Astrocyte (in vitro differentiated cells and primary cell): ENCODE measurements around the gene ZNF488. TPM values are rescaled to one million over a fixed set of nuclear protein-coding genes. Genes with fewer than 3 reads are reported as not detected.

ENCODE experiments used
- DNase-seq: peaks from one replicate; pipeline ENCODE4 v3.0.0-alpha.2; 2010; ENCODE audit warnings: low read depth
- FAIRE-seq: peaks from 2 replicates; lab custom pipeline; 2011; peaks lifted over from hg19 to GRCh38; lab: Jason Lieb, UNC
- H2AFZ ChIP-seq: 2 replicates; pipeline ENCODE4 v1.6.0; 2012; ENCODE audit warnings: low read depth, low read length, inconsistent platforms
- H3K27ac ChIP-seq: 2 replicates; pipeline ENCODE4 v1.5.1; 2011; ENCODE audit warnings: low read depth, low read length, inconsistent platforms
- H3K27me3 ChIP-seq: 2 replicates; pipeline ENCODE4 v1.6.0; 2011; ENCODE audit warnings: low read length, inconsistent platforms; ENCODE audit not compliant: insufficient read depth
- H3K36me3 ChIP-seq: 2 replicates; pipeline ENCODE4 v1.5.1; 2011; ENCODE audit warnings: low read length, inconsistent platforms; ENCODE audit not compliant: insufficient read depth
- H3K4me1 ChIP-seq: 2 replicates; pipeline ENCODE4 v1.5.1; 2011; ENCODE audit warnings: low read length, inconsistent platforms; ENCODE audit not compliant: insufficient read depth
- H3K4me2 ChIP-seq: 2 replicates; pipeline ENCODE4 v1.6.0; 2012; ENCODE audit warnings: low read length, inconsistent platforms
- H3K4me3 ChIP-seq: 2 replicates; pipeline ENCODE4 v1.5.1; 2011; ENCODE audit warnings: low read depth, mild to moderate bottlenecking, low read length, inconsistent platforms; ENCODE audit not compliant: insufficient read depth
- H3K79me2 ChIP-seq: 2 replicates; pipeline ENCODE4 v1.6.0; 2012; ENCODE audit warnings: mild to moderate bottlenecking, low read length, inconsistent platforms; ENCODE audit not compliant: insufficient read depth
- H3K9ac ChIP-seq: 2 replicates; pipeline ENCODE4 v1.6.0; 2012; ENCODE audit warnings: mild to moderate bottlenecking, low read length, inconsistent platforms
- H3K9me3 ChIP-seq: 2 replicates; pipeline ENCODE4 v1.5.1; 2012; ENCODE audit warnings: low read depth, mild to moderate bottlenecking, low read length, inconsistent platforms; ENCODE audit not compliant: insufficient read depth
- H4K20me1 ChIP-seq: 2 replicates; pipeline ENCODE4 v1.6.0; 2012; ENCODE audit warnings: low read length, inconsistent platforms; ENCODE audit not compliant: insufficient read depth
- H3K27ac Mint-ChIP-seq: one replicate; pipeline ENCODE4 v1.8.0; 2021; ENCODE audit warnings: mild to moderate bottlenecking, mixed read lengths; ENCODE audit not compliant: unreplicated experiment
- H3K27me3 Mint-ChIP-seq: one replicate; pipeline ENCODE4 v1.8.0; 2021; ENCODE audit warnings: low read depth, mixed read lengths; ENCODE audit not compliant: unreplicated experiment
- H3K36me3 Mint-ChIP-seq: one replicate; pipeline ENCODE4 v1.8.0; 2021; ENCODE audit warnings: low read depth, mixed read lengths; ENCODE audit not compliant: unreplicated experiment
- H3K4me1 Mint-ChIP-seq: one replicate; pipeline ENCODE4 v1.8.0; 2021; ENCODE audit warnings: low read depth, mixed read lengths; ENCODE audit not compliant: unreplicated experiment
- H3K4me3 Mint-ChIP-seq: one replicate; pipeline ENCODE4 v1.8.0; 2021; ENCODE audit warnings: mild to moderate bottlenecking, moderate library complexity, mixed read lengths; ENCODE audit not compliant: unreplicated experiment
- H3K9me3 Mint-ChIP-seq: one replicate; pipeline ENCODE4 v1.8.0; 2021; ENCODE audit warnings: mild to moderate bottlenecking, mixed read lengths; ENCODE audit not compliant: unreplicated experiment
- EZH2 ChIP-seq: IDR thresholded peaks from 2 replicates; pipeline ENCODE4 v1.6.1; 2012; ENCODE audit warnings: mild to moderate bottlenecking, low read length, inconsistent platforms; ENCODE audit not compliant: insufficient read depth
- total RNA-seq: library from RNA; stranded (reverse); gene quantifications from 2 replicates; pipeline ENCODE4 v1.2.1, GENCODE V29; 2021
- TF ChIP-seq, protein P1 (sequence below): IDR thresholded peaks from 2 replicates; pipeline ENCODE4 v1.5.1; 2011; ENCODE audit warnings: low read depth, mild to moderate bottlenecking, inconsistent platforms, low read length, moderate library complexity; ENCODE audit not compliant: insufficient read depth

ZNF488 gene
- total RNA-seq, 1 donor from 2014 or later = 1.4 TPM

- Histone ChIP-seq H3K27ac (no peak overlapping the region), H4K20me1 (no peaks in the 10 kb centered on the region), H3K4me1 (no peaks in the 10 kb centered on the region), H2AFZ (no peak overlapping the region), H3K9me3 (no peaks in the 10 kb centered on the region), H3K9ac (no peak overlapping the region), H3K79me2 (no peaks in the 10 kb centered on the region), H3K4me2 (no peak overlapping the region), H3K4me3 (no peak overlapping the region), H3K27me3 (peaks cover 3% of the 10 kb centered on the region), H3K36me3 (no peaks in the 10 kb centered on the region)
- FAIRE-seq = no peak
- Mint-ChIP-seq H3K4me1 (no peaks in the 10 kb centered on the region), H3K36me3 (no peaks in the 10 kb centered on the region), H3K4me3 (no peak overlapping the region), H3K27me3 (peaks cover 58% of the 10 kb centered on the region), H3K27ac (no peak overlapping the region), H3K9me3 (no peaks in the 10 kb centered on the region)
- no peak for DNase-seq
- TF ChIP-seq, protein P1, sequence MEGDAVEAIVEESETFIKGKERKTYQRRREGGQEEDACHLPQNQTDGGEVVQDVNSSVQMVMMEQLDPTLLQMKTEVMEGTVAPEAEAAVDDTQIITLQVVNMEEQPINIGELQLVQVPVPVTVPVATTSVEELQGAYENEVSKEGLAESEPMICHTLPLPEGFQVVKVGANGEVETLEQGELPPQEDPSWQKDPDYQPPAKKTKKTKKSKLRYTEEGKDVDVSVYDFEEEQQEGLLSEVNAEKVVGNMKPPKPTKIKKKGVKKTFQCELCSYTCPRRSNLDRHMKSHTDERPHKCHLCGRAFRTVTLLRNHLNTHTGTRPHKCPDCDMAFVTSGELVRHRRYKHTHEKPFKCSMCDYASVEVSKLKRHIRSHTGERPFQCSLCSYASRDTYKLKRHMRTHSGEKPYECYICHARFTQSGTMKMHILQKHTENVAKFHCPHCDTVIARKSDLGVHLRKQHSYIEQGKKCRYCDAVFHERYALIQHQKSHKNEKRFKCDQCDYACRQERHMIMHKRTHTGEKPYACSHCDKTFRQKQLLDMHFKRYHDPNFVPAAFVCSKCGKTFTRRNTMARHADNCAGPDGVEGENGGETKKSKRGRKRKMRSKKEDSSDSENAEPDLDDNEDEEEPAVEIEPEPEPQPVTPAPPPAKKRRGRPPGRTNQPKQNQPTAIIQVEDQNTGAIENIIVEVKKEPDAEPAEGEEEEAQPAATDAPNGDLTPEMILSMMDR = no peak
- no peak for TF ChIP-seq EZH2
Measured at GRCh38 chr10:47318706-47319105, 65.4 kb downstream of the ZNF488 start.

DNA sequence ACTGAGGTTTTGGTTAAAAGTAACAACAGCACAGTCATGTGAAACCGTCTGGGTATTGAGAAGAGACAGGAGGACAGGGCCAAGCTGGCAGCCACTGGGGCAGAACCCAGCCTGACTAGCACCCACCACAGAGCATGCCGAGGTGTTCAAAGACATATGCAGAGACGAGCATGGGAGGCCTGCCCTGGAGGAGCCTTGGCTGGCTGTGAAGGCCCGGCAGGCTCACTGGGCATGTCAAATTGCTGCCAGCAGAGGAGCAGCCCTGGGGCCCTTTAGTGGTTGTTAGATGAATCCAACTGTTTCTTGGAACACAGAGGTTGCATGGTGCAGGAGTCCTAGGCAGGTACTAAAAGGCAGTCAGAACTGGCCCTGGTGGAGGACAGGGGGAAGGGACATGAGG, 66.8 kb downstream of the ZNF488 start:
- Histone ChIP-seq H3K27ac (no peak overlapping the region), H3K9me3 (no peaks in the 10 kb centered on the region), H3K4me1 (no peaks in the 10 kb centered on the region), H2AFZ (no peak overlapping the region), H4K20me1 (no peaks in the 10 kb centered on the region), H3K27me3 (no peaks in the 10 kb centered on the region), H3K4me2 (no peak overlapping the region), H3K9ac (no peak overlapping the region), H3K79me2 (no peaks in the 10 kb centered on the region), H3K4me3 (no peak overlapping the region), H3K36me3 (no peaks in the 10 kb centered on the region)
- H3K27ac Mint-ChIP-seq = peak overlapping the region; percentile 24
- FAIRE-seq = no peak
- no peak overlapping the region for H3K4me3 Mint-ChIP-seq
- DNase-seq = no peak
- TF ChIP-seq, protein P1 = no peak
- no peak for TF ChIP-seq EZH2
- no peaks in the 10 kb centered on the region for H3K36me3 Mint-ChIP-seq
- H3K27me3 Mint-ChIP-seq = peaks cover 58% of the 10 kb centered on the region
- no peaks in the 10 kb centered on the region for H3K4me1 Mint-ChIP-seq
- H3K9me3 Mint-ChIP-seq = no peaks in the 10 kb centered on the region

DNA sequence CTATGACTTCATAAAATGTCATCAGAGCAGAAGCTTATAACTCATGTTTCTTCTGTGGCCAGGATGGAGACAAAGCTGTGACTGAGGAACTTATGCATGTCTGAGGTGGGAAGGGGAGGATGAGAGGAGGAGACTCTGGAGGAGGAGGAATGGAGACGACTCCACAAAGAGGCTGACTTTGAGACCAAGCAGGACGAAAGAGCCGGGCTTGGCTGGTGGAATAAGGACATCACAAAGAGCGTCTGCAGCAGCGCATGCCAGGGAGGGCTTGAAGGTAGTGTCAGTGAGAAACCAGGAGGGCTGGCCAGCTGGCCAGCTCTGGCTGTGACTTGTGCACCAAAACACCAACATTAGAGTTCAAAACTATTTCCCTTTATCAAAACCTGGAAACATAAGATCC, 68.0 kb downstream of the ZNF488 start:
- no peak overlapping the region for H3K4me3 Mint-ChIP-seq
- Histone ChIP-seq H3K4me2 (no peak overlapping the region), H3K9me3 (no peaks in the 10 kb centered on the region), H2AFZ (no peak overlapping the region), H4K20me1 (no peaks in the 10 kb centered on the region), H3K4me1 (no peaks in the 10 kb centered on the region), H3K4me3 (no peak overlapping the region), H3K79me2 (no peaks in the 10 kb centered on the region), H3K27ac (no peak overlapping the region), H3K36me3 (no peaks in the 10 kb centered on the region), H3K27me3 (no peaks in the 10 kb centered on the region), H3K9ac (no peak overlapping the region)
- DNase-seq = no peak
- H3K27ac Mint-ChIP-seq = no peak overlapping the region
- TF ChIP-seq, protein P1 = no peak
- TF ChIP-seq EZH2 = no peak
- FAIRE-seq = no peak
- peaks cover 48% of the 10 kb centered on the region for H3K27me3 Mint-ChIP-seq
- no peaks in the 10 kb centered on the region for H3K36me3 Mint-ChIP-seq
- peaks cover 5% of the 10 kb centered on the region for H3K4me1 Mint-ChIP-seq
- H3K9me3 Mint-ChIP-seq = no peaks in the 10 kb centered on the region

Other genes starting within 250 kb of the ZNF488 start
- gene GDF10, start 84.1 kb downstream of the ZNF488 start, total RNA-seq = 2.2 and 6.1 TPM in 2 replicates
- not detected in 2 replicates for gene GDF2, start 61.8 kb downstream of the ZNF488 start, total RNA-seq
- not detected in 2 replicates for gene RBP3, start 35.9 kb downstream of the ZNF488 start, total RNA-seq
- gene ANXA8, start 99.8 kb upstream of the ZNF488 start, total RNA-seq = 0.55 and 1.0 TPM in 2 replicates
- gene FAM25G, start 107.4 kb upstream of the ZNF488 start, total RNA-seq = not detected in 2 replicates
- 6.5 and 7.0 TPM in 2 replicates for gene AGAP9, start 139.3 kb upstream of the ZNF488 start, total RNA-seq